Head of caudate nucleus (tissue), 42 donors: ENCODE data around the gene GPR139.

Experiments used
- DNase-seq, 42 donors: peaks; one replicate each; pipeline versions ENCODE4 v3.0.0 to v3.0.0-alpha.2; 2020 to 2021; ENCODE audit warnings: mixed read lengths in 7 of 42
- intact Hi-C: fragments of 100-400 bp; cut with DNase I; formaldehyde crosslinking; loops from one replicate; pipeline ENCODE4 v1.15.0; 2022

The GPR139 gene

DNA sequence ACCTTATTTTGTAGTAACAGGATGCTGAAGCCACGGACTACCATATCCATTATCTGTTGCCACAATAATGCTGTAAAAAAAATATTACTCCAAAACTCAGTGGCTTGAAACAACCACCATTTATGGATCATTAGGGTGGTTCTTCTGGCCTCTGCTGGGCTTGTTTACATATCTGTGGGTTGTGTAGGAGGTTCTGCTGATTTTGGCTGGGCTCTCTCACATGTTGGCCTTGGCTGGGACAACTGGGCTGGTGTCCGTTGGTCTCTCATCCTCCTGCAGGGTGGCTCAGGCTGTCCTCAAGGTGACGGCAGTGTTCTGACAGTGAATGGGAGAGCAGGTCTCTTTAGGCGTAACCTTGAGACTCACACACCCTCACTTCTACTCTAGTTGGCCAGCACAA lies 76.0 kb downstream of the GPR139 start:
- intact Hi-C loops, result no loop called here
- DNase-seq, result no peak

DNA sequence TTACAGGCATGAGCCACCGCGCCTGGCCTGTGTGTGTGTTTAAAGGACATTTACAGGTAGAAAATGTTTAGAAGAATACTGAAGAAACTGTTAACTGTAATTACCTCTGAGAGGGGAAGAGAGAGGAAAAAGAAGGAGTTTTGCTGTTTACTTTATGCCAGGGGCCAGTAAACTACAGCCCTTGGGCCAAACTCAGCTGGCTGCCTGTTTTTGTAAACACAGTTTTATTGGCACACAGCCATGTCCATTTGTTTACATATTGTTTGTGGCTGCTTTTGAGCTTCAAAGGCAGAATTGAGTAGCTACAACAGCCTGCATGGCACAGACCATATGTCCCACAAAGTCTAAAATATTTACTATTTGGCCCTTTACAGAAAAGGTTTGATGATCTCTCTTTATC lies 76.4 kb downstream of the GPR139 start:
- no peak for DNase-seq
- intact Hi-C loops, result no loop called here

DNA sequence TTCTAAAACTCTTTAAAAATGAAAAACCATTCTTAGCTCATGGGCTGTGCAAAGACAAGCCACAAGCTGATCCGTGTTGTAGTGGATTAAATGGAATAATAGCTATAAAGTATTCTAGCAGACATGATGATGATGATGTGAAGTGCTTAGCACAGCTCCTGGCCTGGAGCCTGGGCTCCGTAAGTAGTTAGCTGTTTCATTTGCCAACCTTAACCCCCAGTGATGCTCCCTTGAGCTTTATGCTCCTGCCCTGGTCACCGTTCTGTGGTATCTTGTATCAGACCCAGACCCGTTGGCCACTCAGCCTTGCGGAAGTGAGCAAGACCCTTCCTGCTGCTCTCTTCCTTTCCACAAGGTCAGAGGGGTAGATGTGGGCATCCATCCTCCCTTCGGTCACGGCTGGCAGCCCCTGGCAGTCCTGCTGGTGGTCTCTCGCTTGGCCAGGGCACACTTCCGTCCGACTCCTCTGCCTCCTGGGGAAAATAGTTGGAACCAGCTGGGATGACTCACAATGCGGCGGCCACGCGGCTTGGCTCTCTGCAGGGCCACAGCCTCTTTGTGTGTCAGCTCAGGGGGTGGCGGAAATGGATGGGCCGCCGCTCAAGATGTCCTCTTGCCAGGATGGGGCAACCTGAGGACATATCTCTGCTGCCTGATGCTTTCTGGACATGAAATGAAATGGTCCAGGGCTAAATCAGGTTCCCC lies 79.1 kb downstream of the GPR139 start:
- intact Hi-C loops, result no loop called here
- DNase-seq, result no peak

DNA sequence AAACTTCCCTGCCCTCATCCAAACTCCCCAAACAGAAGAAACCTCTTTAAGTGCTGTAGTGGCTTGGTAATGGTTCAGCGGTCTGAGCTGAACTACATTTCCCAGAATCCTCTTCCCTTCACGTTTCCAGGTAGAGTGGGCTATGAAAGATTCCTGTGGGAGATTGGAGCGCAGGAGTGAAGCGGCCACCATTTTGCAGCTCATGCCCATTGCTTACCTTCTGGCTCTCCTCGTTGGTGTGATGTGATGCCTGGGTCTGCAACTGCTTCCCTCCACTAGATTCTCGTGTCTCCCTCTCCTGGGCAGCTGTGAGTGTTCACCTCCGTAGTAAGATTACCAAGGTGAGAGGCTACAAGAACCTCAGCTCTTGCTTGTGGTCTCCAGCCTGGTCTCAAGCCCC lies 82.1 kb downstream of the GPR139 start:
- DNase-seq, result no peak
- intact Hi-C loops, result no loop called here

GRCh38 chr16:19984135-19984534 lies 89.6 kb downstream of the GPR139 start:
- intact Hi-C loops, result no loop called here

More at GRCh38 chr16:19984135-19984534, 89.6 kb downstream of the GPR139 start:
- no peak for DNase-seq
